ENCODE results near the gene CDK14. TPM values are rescaled to one million over a fixed set of nuclear protein-coding genes. Genes with fewer than 3 reads are reported as not detected.

CDK14 gene
- total and polyA plus RNA-seq, 2 donors (not counting 1 experiment from before 2014, with no cell fraction given), result 23.6 to 41.1 TPM

GRCh38 chr7:90957883-90958282, 361.8 kb downstream of the CDK14 start:
- no peaks in the 10 kb centered on the region for H3K36me3 ChIP-seq (ENCODE audit: control insufficient read depth, insufficient read depth, low read length)
- no peak overlapping the region for H3K9ac ChIP-seq (ENCODE audit: insufficient read depth, low read length)
- no peak overlapping the region for H3K27ac ChIP-seq (ENCODE audit: insufficient read depth, low read length)
- peak in 1 of 2 donors; percentile 64 for DNase-seq (ENCODE audit: low read depth in 2 of 2)
- H2AFZ ChIP-seq (ENCODE audit: low read length), result no peak overlapping the region
- H3K4me1 ChIP-seq (ENCODE audit: control insufficient read depth, extremely low read depth, insufficient read depth, low read length), result no peaks in the 10 kb centered on the region
- no peaks in the 10 kb centered on the region for H3K27me3 ChIP-seq (ENCODE audit: control insufficient read depth, insufficient read depth, low read length)
- no peaks in the 10 kb centered on the region for H4K20me1 ChIP-seq (ENCODE audit: control insufficient read depth, extremely low read depth, insufficient read depth, low read length)
- TF ChIP-seq EZH2 (IDR thresholded peaks at IDR 0.05; ENCODE audit: low read length, missing control alignments) (no peak), CTCF (conservative IDR thresholded peaks at IDR 0.05 in 1 of 2, IDR thresholded peaks at IDR 0.05 in 1 of 2; ENCODE audit: low read depth in 1 of 2, low read length in 2 of 2) (no peak)
- no peaks in the 10 kb centered on the region for H3K9me3 ChIP-seq (ENCODE audit: control insufficient read depth, insufficient read depth, low read depth, low read length)
- no peaks in the 10 kb centered on the region for H3K79me2 ChIP-seq (ENCODE audit: control insufficient read depth, insufficient read depth, low read length)
- no peak overlapping the region for H3K4me3 ChIP-seq (replicated peaks in 1 of 4; ENCODE audit: control extremely low read depth in 1 of 4, insufficient read depth in 1 of 4, low read depth in 3 of 4, low read length in 4 of 4)
- H3K4me2 ChIP-seq (ENCODE audit: extremely low read depth, insufficient read depth, low read length), result no peak overlapping the region

- peak; percentile 71 to 94 for DNase-seq (ENCODE audit: low read depth in 2 of 2)
- H2AFZ ChIP-seq (ENCODE audit: low read length), result no peak overlapping the region
- H3K9ac ChIP-seq (ENCODE audit: insufficient read depth, low read length), result no peak overlapping the region
- no peaks in the 10 kb centered on the region for H3K9me3 ChIP-seq (ENCODE audit: control insufficient read depth, insufficient read depth, low read depth, low read length)
- H3K27me3 ChIP-seq (ENCODE audit: control insufficient read depth, insufficient read depth, low read length), result no peaks in the 10 kb centered on the region
- H4K20me1 ChIP-seq (ENCODE audit: control insufficient read depth, extremely low read depth, insufficient read depth, low read length), result no peaks in the 10 kb centered on the region
- no peaks in the 10 kb centered on the region for H3K36me3 ChIP-seq (ENCODE audit: control insufficient read depth, insufficient read depth, low read length)
- H3K79me2 ChIP-seq (ENCODE audit: control insufficient read depth, insufficient read depth, low read length), result no peaks in the 10 kb centered on the region
- H3K4me2 ChIP-seq (ENCODE audit: extremely low read depth, insufficient read depth, low read length), result no peak overlapping the region
- TF ChIP-seq EZH2 (IDR thresholded peaks at IDR 0.05; ENCODE audit: low read length, missing control alignments) (no peak), CTCF (conservative IDR thresholded peaks at IDR 0.05 in 1 of 2, IDR thresholded peaks at IDR 0.05 in 1 of 2; ENCODE audit: low read depth in 1 of 2, low read length in 2 of 2) (no peak)
- H3K4me1 ChIP-seq (ENCODE audit: control insufficient read depth, extremely low read depth, insufficient read depth, low read length), result no peaks in the 10 kb centered on the region
- no peak overlapping the region for H3K27ac ChIP-seq (ENCODE audit: insufficient read depth, low read length)
- H3K4me3 ChIP-seq (replicated peaks in 1 of 4; ENCODE audit: control extremely low read depth in 1 of 4, insufficient read depth in 1 of 4, low read depth in 3 of 4, low read length in 4 of 4), result no peak overlapping the region
Observed at GRCh38 chr7:90958647-90959046, 362.5 kb downstream of the CDK14 start.

- DNase-seq (ENCODE audit: low read depth in 2 of 2), result peak in 1 of 2 donors; percentile 42
- H3K9ac ChIP-seq (ENCODE audit: insufficient read depth, low read length), result no peak overlapping the region
- H3K27ac ChIP-seq (ENCODE audit: insufficient read depth, low read length), result no peak overlapping the region
- no peak overlapping the region for H3K4me2 ChIP-seq (ENCODE audit: extremely low read depth, insufficient read depth, low read length)
- no peak overlapping the region for H2AFZ ChIP-seq (ENCODE audit: low read length)
- H3K4me3 ChIP-seq (replicated peaks in 1 of 4; ENCODE audit: control extremely low read depth in 1 of 4, insufficient read depth in 1 of 4, low read depth in 3 of 4, low read length in 4 of 4), result no peak overlapping the region
- H3K27me3 ChIP-seq (ENCODE audit: control insufficient read depth, insufficient read depth, low read length), result no peaks in the 10 kb centered on the region
- no peaks in the 10 kb centered on the region for H3K79me2 ChIP-seq (ENCODE audit: control insufficient read depth, insufficient read depth, low read length)
- TF ChIP-seq CTCF (conservative IDR thresholded peaks at IDR 0.05 in 1 of 2, IDR thresholded peaks at IDR 0.05 in 1 of 2; ENCODE audit: low read depth in 1 of 2, low read length in 2 of 2), result no peak
- TF ChIP-seq EZH2 (IDR thresholded peaks at IDR 0.05; ENCODE audit: low read length, missing control alignments), result no peak
- H3K9me3 ChIP-seq (ENCODE audit: control insufficient read depth, insufficient read depth, low read depth, low read length), result no peaks in the 10 kb centered on the region
- H3K4me1 ChIP-seq (ENCODE audit: control insufficient read depth, extremely low read depth, insufficient read depth, low read length), result no peaks in the 10 kb centered on the region
- H4K20me1 ChIP-seq (ENCODE audit: control insufficient read depth, extremely low read depth, insufficient read depth, low read length), result no peaks in the 10 kb centered on the region
- no peaks in the 10 kb centered on the region for H3K36me3 ChIP-seq (ENCODE audit: control insufficient read depth, insufficient read depth, low read length)
Observed at GRCh38 chr7:90961037-90961725, 365.1 kb downstream of the CDK14 start.

Data from fibroblast of lung (primary cell).